Heart left ventricle (tissue), 16 donors: ENCODE measurements around the gene PIGL. TPM values are rescaled to one million over a fixed set of nuclear protein-coding genes. Genes with fewer than 3 reads are reported as not detected.
"Not testable (repeated sequence)": the region's sequence is repeated elsewhere in the genome, so short reads cannot be mapped to it uniquely, and the experiment has no call there.

Experiments
- ATAC-seq, 4 donors: fragments of 200-7000 bp; cut with Tn5 transposase; one replicate each; pipeline ENCODE4 v1.9.1; 2020 to 2022; ENCODE audit warnings: moderate library complexity in 4 of 4, mild to moderate bottlenecking in 3 of 4, moderate number of reproducible peaks in 1 of 4
- DNase-seq, 5 donors: peaks; one replicate each; pipeline ENCODE4 v3.0.0-alpha.2; 2020
- H3K27ac ChIP-seq, 12 donors: fragments of 200-600 bp; sonication (generic) in 4 of 12; one replicate each; pipeline versions ENCODE4 v1.5.0 to v1.8.0; 2016 to 2022; ENCODE audit warnings: mild to moderate bottlenecking in 2 of 12
- H3K27me3 ChIP-seq, 9 donors: fragments of 200-600 bp; sonication (generic) in 2 of 9; one replicate each; pipeline versions ENCODE4 v1.5.1 to v1.8.0; 2016 to 2022; ENCODE audit warnings: mild to moderate bottlenecking in 3 of 9
- H3K36me3 ChIP-seq, 9 donors: fragments of 200-600 bp; sonication (generic) in 2 of 9; one replicate each; pipeline versions ENCODE4 v1.5.0 to v1.8.0; 2018 to 2022; ENCODE audit warnings: mild to moderate bottlenecking in 2 of 9
- H3K4me1 ChIP-seq, 12 donors: fragments of 200-600 bp; sonication (generic) in 4 of 12; one replicate each; pipeline versions ENCODE4 v1.5.0 to v1.8.0; 2016 to 2022; ENCODE audit warnings: mild to moderate bottlenecking in 3 of 12
- H3K4me3 ChIP-seq, 12 donors: fragments of 200-600 bp; sonication (generic) in 4 of 12; one replicate each; pipeline versions ENCODE4 v1.5.0 to v1.8.0; 2017 to 2022; ENCODE audit warnings: mild to moderate bottlenecking in 9 of 12, moderate library complexity in 4 of 12
- H3K9me3 ChIP-seq, 12 donors: fragments of 200-600 bp; sonication (generic) in 4 of 12; one replicate each; pipeline versions ENCODE4 v1.5.0 to v1.8.0; 2016 to 2022; ENCODE audit warnings: mild to moderate bottlenecking in 1 of 12
- POLR2A ChIP-seq, 2 donors: fragments of 450-650 bp; IDR thresholded peaks; one replicate each; pipeline ENCODE4 v1.6.1; 2017; ENCODE audit warnings: antibody characterized with exemption in 2 of 2, mild to moderate bottlenecking in 2 of 2, moderate library complexity in 2 of 2
- WGBS, 4 donors: extraction: QIAGEN DNeasy Blood & Tissue Kit in 2 of 4; methylation state at CpG; one replicate each; pipeline versions ENCODE4 v1.1.5 to v1.1.7; 2013 to 2018; 5-methylcytosine and 5-hydroxymethylcytosine counted together
- intact Hi-C, 10 donors: fragments of 100-400 bp; cut with DNase I; formaldehyde crosslinking; loops; one replicate each; pipeline versions ENCODE4 v1.11.1 to v1.14.2; 2022
- polyA plus RNA-seq, 2 donors: library from polyadenylated mRNA; stranded (reverse); fragments of 200-250 nt; gene quantifications; one replicate each; pipeline ENCODE4 v1.2.3, GENCODE V29; 2013
- total RNA-seq, 9 donors: library from RNA; depleted of rRNA in 2 of 9; stranded (reverse); fragments of >200 nt in 2 of 9; fragmentation: NEBNext Ultra II Directional in 3 of 9; extraction: Animal tissue kit (Norgen Biotek cat#: 25700) in 3 of 9; gene quantifications; one replicate each; pipeline versions ENCODE4 v1.1.0 to v1.2.4, GENCODE V29; 2016 to 2023
- TF ChIP-seq, protein P1 (sequence below), 12 donors: fragments of 200-600 bp; sonication (generic) in 4 of 12; IDR thresholded peaks; one replicate each; pipeline versions ENCODE4 v1.5.0 to v1.8.0; 2018 to 2022; ENCODE audit warnings: antibody characterized with exemption in 12 of 12, mild to moderate bottlenecking in 5 of 12
- donor health status: ischemic (EF 13 %, LVEDD 7.1; RV severe dilation, severe dysfunction).
- donor health status: healthy with polysubstance abuse.
- donor health status: DM: no; HTN: yes; CAD: no.
- donor health status: DM: no; HTN: no; CAD: no.
- donor health status: ischemic (EF 25% LVEDD 6.9; RV normal size, moderate dysfunction).
- donor health status: ischemic (EF 25% LVEDD 5.7; RV mildly dilated, moderate dysfunction).
- donor health status: healthy.
- donor health status: DM: yes; HTN: yes; CAD: no.
- donor health status: ischemic (EF 35%, LVEDD 5.7; RV mildly dilated, moderate dysfunction).
- donor health status: nonischemic (EF 11% LVEDD 7.7; RV severe dilation, severe dysfunction).
- donor health status: DM: yes; HTN: yes; CAD: no.
- donor health status: PGD.
- donor health status: ischemic (EF 29% LVEDD 5.4; RV normal size, mild dysfunction).
- donor health status: nonischemic (EF 23%, LVEDD 6.1; RV moderate dilation, normal function).

The PIGL gene
- total and polyA plus RNA-seq, 11 donors: 4.5 to 20.2 (median 10.2) TPM

DNA sequence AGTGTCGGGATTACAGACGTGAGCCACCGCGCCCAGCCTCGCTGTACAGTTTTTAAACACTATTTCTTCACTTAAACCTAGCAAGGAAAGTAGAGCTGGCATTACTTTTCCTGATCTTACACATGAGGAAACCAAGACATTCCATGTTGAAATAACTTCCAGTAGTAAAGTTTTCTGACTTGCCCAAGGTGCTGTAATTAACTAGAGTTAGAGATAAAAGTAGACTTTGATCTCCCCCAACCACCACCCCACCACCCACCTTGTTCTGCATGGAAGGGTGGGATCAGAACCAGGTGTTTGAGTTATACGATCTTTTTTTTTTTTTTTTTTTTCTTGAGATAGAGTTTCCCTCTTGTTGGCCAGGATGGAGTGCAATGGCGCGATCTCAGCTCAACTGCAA is 89.2 kb downstream of the PIGL start:
- H3K4me3 ChIP-seq: no peak overlapping the region
- peaks cover 0 to 28% (median 8%) of the 10 kb centered on the region in 9 donors for H3K36me3 ChIP-seq
- no peaks in the 10 kb centered on the region for H3K4me1 ChIP-seq
- WGBS, 4 donors: 83 to 93% (median 91%) methylated on average over 8 of the region's 8 CpGs
- H3K27ac ChIP-seq: no peak overlapping the region
- H3K9me3 ChIP-seq: no peaks in the 10 kb centered on the region
- no peaks in the 10 kb centered on the region for H3K27me3 ChIP-seq
- ATAC-seq (no peak), DNase-seq (no peak)
- no peak for TF ChIP-seq POLR2A (IDR thresholded peaks at IDR 0.05)
- TF ChIP-seq, protein P1, sequence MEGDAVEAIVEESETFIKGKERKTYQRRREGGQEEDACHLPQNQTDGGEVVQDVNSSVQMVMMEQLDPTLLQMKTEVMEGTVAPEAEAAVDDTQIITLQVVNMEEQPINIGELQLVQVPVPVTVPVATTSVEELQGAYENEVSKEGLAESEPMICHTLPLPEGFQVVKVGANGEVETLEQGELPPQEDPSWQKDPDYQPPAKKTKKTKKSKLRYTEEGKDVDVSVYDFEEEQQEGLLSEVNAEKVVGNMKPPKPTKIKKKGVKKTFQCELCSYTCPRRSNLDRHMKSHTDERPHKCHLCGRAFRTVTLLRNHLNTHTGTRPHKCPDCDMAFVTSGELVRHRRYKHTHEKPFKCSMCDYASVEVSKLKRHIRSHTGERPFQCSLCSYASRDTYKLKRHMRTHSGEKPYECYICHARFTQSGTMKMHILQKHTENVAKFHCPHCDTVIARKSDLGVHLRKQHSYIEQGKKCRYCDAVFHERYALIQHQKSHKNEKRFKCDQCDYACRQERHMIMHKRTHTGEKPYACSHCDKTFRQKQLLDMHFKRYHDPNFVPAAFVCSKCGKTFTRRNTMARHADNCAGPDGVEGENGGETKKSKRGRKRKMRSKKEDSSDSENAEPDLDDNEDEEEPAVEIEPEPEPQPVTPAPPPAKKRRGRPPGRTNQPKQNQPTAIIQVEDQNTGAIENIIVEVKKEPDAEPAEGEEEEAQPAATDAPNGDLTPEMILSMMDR (IDR thresholded peaks at IDR 0.05): no peak
- intact Hi-C loops: no loop called here

DNA sequence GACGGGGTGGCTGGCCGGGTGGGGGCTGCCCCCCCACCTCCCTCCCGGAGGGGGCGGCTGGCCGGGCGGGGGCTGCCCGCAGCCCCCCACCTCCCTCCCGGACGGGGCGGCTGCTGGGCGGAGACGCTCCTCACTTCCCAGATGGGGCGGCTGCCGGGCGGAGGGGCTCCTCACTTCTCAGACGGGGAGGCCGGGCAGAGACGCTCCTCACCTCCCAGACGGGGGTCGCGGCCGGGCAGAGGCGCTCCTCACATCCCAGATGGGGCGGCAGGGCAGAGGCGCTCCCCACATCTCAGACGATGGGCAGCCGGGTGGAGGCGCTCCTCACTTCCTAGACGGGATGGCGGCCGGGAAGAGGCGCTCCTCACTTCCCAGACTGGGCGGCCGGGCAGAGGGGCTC is 95.1 kb downstream of the PIGL start:
- WGBS, 4 donors: 96 to 98% (median 97%) methylated on average over 21 to 34 of the region's 34 CpGs
- ATAC-seq, DNase-seq, H3K4me1 ChIP-seq, H3K27me3 ChIP-seq, H3K9me3 ChIP-seq, intact Hi-C loops, H3K4me3 ChIP-seq, H3K27ac ChIP-seq: not testable (repeated sequence)
- H3K36me3 ChIP-seq: peaks cover 0 to 20% (median 13%) of the 10 kb centered on the region in 9 donors

GRCh38 chr17:16313139-16314090 is 96.4 kb downstream of the PIGL start:
- no peaks in the 10 kb centered on the region for H3K27me3 ChIP-seq
- H3K4me3 ChIP-seq: no peak overlapping the region
- TF ChIP-seq, protein P1 (IDR thresholded peaks at IDR 0.05): no peak
- TF ChIP-seq POLR2A (IDR thresholded peaks at IDR 0.05): no peak
- no peak for DNase-seq
- no peak for ATAC-seq
- no peaks in the 10 kb centered on the region for H3K9me3 ChIP-seq
- intact Hi-C loops: no loop called here
- peaks cover 0 to 29% (median 13%) of the 10 kb centered on the region in 9 donors for H3K36me3 ChIP-seq
- no peak overlapping the region for H3K27ac ChIP-seq
- 76 to 85% (median 82%) methylated on average over 7 of the region's 7 CpGs for WGBS, 4 donors
- no peaks in the 10 kb centered on the region for H3K4me1 ChIP-seq

DNA sequence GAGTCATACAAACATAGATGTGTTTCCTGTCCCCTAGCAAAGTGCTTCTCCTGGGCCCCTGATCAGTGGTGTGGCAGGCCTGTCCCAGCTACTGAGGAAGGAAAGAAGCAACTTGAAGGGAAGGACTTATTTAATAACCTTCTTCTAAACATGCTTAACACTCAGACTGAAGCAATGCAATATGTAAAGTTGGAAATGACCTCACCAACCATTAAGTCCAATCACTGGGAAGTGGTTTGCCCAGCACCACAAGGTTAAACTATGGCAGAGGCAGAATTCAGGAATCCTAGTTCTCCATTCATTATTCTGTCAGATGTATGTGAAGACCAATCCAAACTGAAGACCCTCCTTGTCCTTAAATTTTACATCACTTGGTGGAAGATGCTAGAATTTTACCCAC is 97.2 kb downstream of the PIGL start:
- H3K9me3 ChIP-seq: no peaks in the 10 kb centered on the region
- DNase-seq (no peak), ATAC-seq (no peak)
- H3K4me1 ChIP-seq: no peaks in the 10 kb centered on the region
- no peaks in the 10 kb centered on the region for H3K27me3 ChIP-seq
- no peak overlapping the region for H3K27ac ChIP-seq
- TF ChIP-seq, protein P1 (IDR thresholded peaks at IDR 0.05): no peak
- no peak for TF ChIP-seq POLR2A (IDR thresholded peaks at IDR 0.05)
- intact Hi-C loops: no loop called here
- H3K4me3 ChIP-seq: no peak overlapping the region
- peaks cover 0 to 35% (median 13%) of the 10 kb centered on the region in 9 donors for H3K36me3 ChIP-seq
